GM21381 (cell line): ENCODE results near the gene ACADVL.

Experiments used
- ATAC-seq: cut with Tn5 transposase; IDR thresholded peaks from one replicate; pipeline ENCODE4 v1.9.1; 2021; ENCODE audit warnings: mild to moderate bottlenecking, moderate library complexity; ENCODE audit not compliant: unreplicated experiment

Gene ACADVL

GRCh38 chr17:7191069-7191468 is 28.7 kb upstream of the ACADVL start:
- ATAC-seq: no peak

GRCh38 chr17:7191571-7192270 is 28.0 kb upstream of the ACADVL start:
- ATAC-seq: no peak

- no peak for ATAC-seq
Observed at GRCh38 chr17:7192271-7192937, 27.3 kb upstream of the ACADVL start.

- ATAC-seq: no peak
Observed at GRCh38 chr17:7195971-7196370, 23.8 kb upstream of the ACADVL start.

- ATAC-seq: no peak
Observed at GRCh38 chr17:7196651-7197401, 22.9 kb upstream of the ACADVL start.

GRCh38 chr17:7203391-7203790 is 16.3 kb upstream of the ACADVL start:
- ATAC-seq: no peak

- no peak for ATAC-seq
Observed at GRCh38 chr17:7204336-7204735, 15.4 kb upstream of the ACADVL start.

GRCh38 chr17:7204828-7205461 is 14.8 kb upstream of the ACADVL start:
- ATAC-seq: peak; percentile 75

- no peak for ATAC-seq
Observed at GRCh38 chr17:7205561-7205960, 14.2 kb upstream of the ACADVL start.

- no peak for ATAC-seq
Observed at GRCh38 chr17:7207120-7208001, 12.4 kb upstream of the ACADVL start.

- ATAC-seq: no peak
Observed at GRCh38 chr17:7208027-7208571, 11.6 kb upstream of the ACADVL start.

GRCh38 chr17:7208754-7209460 is 10.8 kb upstream of the ACADVL start:
- no peak for ATAC-seq

- ATAC-seq: no peak
Observed at GRCh38 chr17:7211491-7212273, 8.1 kb upstream of the ACADVL start.

- ATAC-seq: no peak
Observed at GRCh38 chr17:7213895-7214299, 5.8 kb upstream of the ACADVL start.

- ATAC-seq: peak; percentile 71
Observed at GRCh38 chr17:7214300-7215135, 5.2 kb upstream of the ACADVL start.

- no peak for ATAC-seq
Observed at GRCh38 chr17:7215136-7215638, 4.6 kb upstream of the ACADVL start.

GRCh38 chr17:7215652-7216180 is 4.0 kb upstream of the ACADVL start:
- ATAC-seq: no peak
